ENCODE measurements around the gene LYPLA2. TPM values are rescaled to one million over a fixed set of nuclear protein-coding genes. Genes with fewer than 3 reads are reported as not detected.

LYPLA2 gene
- total and polyA plus RNA-seq, 2 donors (not counting 1 experiment from before 2014, with no cell fraction given), result 50.6 to 60.5 TPM

GRCh38 chr1:23809751-23810171 is 18.8 kb downstream of the LYPLA2 start:
- POLR2A ChIA-PET, result interaction anchor here (0.7 to 1.9 kb wide), 7 partner anchors 9 to 561 kb away, joined by 3 to 6 read pairs (median 3); partner anchors contain the start of genes CNR2, FUCA1, GALE and HMGCL
- no peak overlapping the region for H2AFZ ChIP-seq (ENCODE audit: insufficient read depth, low read depth, low read length, poor library complexity, severe bottlenecking)

More at GRCh38 chr1:23809751-23810171, 18.8 kb downstream of the LYPLA2 start:
- CTCF ChIA-PET, result interaction anchor here (0.6 to 6.8 kb wide), 45 partner anchors 8 to 608 kb away, joined by 3 to 199 read pairs (median 8); partner anchors contain the start of genes CNR2, FUCA1, GALE and HMGCL
- Histone ChIP-seq H3K27me3 (replicated peaks in 1 of 4; ENCODE audit: control extremely low read depth in 1 of 4, control insufficient read depth in 3 of 4, insufficient read depth in 4 of 4, low read length in 3 of 4) (no peaks in the 10 kb centered on the region), H3K4me2 (replicated peaks; ENCODE audit: low read depth, low read length, poor library complexity, severe bottlenecking) (peak overlapping the region; percentile 43), H3K9me3 (ENCODE audit: control extremely low read depth in 1 of 3, control insufficient read depth in 2 of 3, insufficient read depth in 1 of 3, low read length in 2 of 3) (no peaks in the 10 kb centered on the region), H4K20me1 (ENCODE audit: control insufficient read depth, insufficient read depth, low read length, poor library complexity, severe bottlenecking) (no peaks in the 10 kb centered on the region), H3K4me3 (ENCODE audit: control extremely low read depth in 1 of 5, extremely low read depth in 1 of 5, insufficient read depth in 1 of 5, low read depth in 2 of 5, low read length in 4 of 5) (peak overlapping the region in 1 of 5 experiments; percentile 29), H3K36me3 (replicated peaks in 1 of 2; ENCODE audit: control extremely low read depth in 1 of 2, control insufficient read depth in 1 of 2, extremely low read depth in 1 of 2, insufficient read depth in 2 of 2, low read length in 1 of 2) (peaks cover 4 to 37% of the 10 kb centered on the region in 2 experiments), H3K27ac (ENCODE audit: low read length in 2 of 2) (peak overlapping the region; percentile 53 to 73), H3K4me1 (ENCODE audit: control insufficient read depth in 2 of 2, insufficient read depth in 2 of 2, low read length in 2 of 2) (peaks cover 18 to 21% of the 10 kb centered on the region in 2 donors), H3K9ac (ENCODE audit: low read length) (no peak overlapping the region), H3K79me2 (ENCODE audit: control insufficient read depth, insufficient read depth, low read length) (no peaks in the 10 kb centered on the region)
- no peaks in the 10 kb centered on the region for H3K27me3 Mint-ChIP-seq
- peak overlapping the region; percentile 84 for H3K27ac Mint-ChIP-seq
- H3K4me1 Mint-ChIP-seq, result peaks cover 26% of the 10 kb centered on the region
- DNase-seq (peak; percentile 90), ATAC-seq (ENCODE audit: low read depth) (peak; percentile 89)
- peak; percentile 78 for TF ChIP-seq CTCF (IDR thresholded peaks at IDR 0.05)
- no peak for TF ChIP-seq EZH2 (IDR thresholded peaks at IDR 0.05; ENCODE audit: borderline replicate concordance, insufficient read depth, low read depth, low read length, poor library complexity, severe bottlenecking)
- H3K9me3 Mint-ChIP-seq (ENCODE audit: insufficient read depth), result no peaks in the 10 kb centered on the region
- WGBS (ENCODE audit: insufficient coverage), result 14% methylated on average over 6 of the region's 6 CpGs
- H3K4me3 Mint-ChIP-seq, result no peak overlapping the region
- intact Hi-C loops (cut with micrococcal nuclease), result loop anchor here (1.0 to 5.0 kb wide), 6 partner anchors 9 to 107 kb away; partner anchors contain the start of genes FUCA1, GALE, HMGCL and PITHD1
